Measurements from ENCODE around the gene STRA6.

The STRA6 gene

GRCh38 chr15:74173380-74174218 lies 29.0 kb downstream of the STRA6 start, which contains the start of gene ISLR:
Gene ISLR (plus strand): TSS chr15:74173710. CDS start chr15:74174859, 1,149 bp downstream.
- TF ChIP-seq CTCF (IDR thresholded peaks at IDR 0.05; ENCODE audit: control extremely low read depth, extremely low read depth, low read depth, missing control alignments) = no peak
- POLR2A ChIA-PET = no interaction called here
- no peak for DNase-seq (ENCODE audit: extremely low spot score)
- CTCF ChIA-PET = interaction anchor here (1.3 kb wide), 1 partner anchor 137 kb away, joined by 3 read pairs; no protein-coding TSS in a partner anchor

GRCh38 chr15:74172701-74173379 lies 29.7 kb downstream of the STRA6 start:
- no peak for DNase-seq (ENCODE audit: extremely low spot score)
- POLR2A ChIA-PET = no interaction called here
- no peak for TF ChIP-seq CTCF (IDR thresholded peaks at IDR 0.05; ENCODE audit: control extremely low read depth, extremely low read depth, low read depth, missing control alignments)
- CTCF ChIA-PET = interaction anchor here (1.4 to 1.5 kb wide), 2 partner anchors 18 to 45 kb away, joined by 3 read pairs; no protein-coding TSS in a partner anchor

GRCh38 chr15:74171965-74172541 lies 30.5 kb downstream of the STRA6 start:
- ChIA-PET POLR2A (no interaction called here), CTCF (interaction anchor here (1.0 to 1.5 kb wide), 3 partner anchors 13 to 44 kb away, joined by 3 to 4 read pairs (median 3); no protein-coding TSS in a partner anchor)
- no peak for DNase-seq (ENCODE audit: extremely low spot score)
- no peak for TF ChIP-seq CTCF (IDR thresholded peaks at IDR 0.05; ENCODE audit: control extremely low read depth, extremely low read depth, low read depth, missing control alignments)

- no peak for DNase-seq (ENCODE audit: extremely low spot score)
- TF ChIP-seq CTCF (IDR thresholded peaks at IDR 0.05; ENCODE audit: control extremely low read depth, extremely low read depth, low read depth, missing control alignments) = no peak
- CTCF ChIA-PET = interaction anchor here (1.0 to 1.4 kb wide), 2 partner anchors 14 to 43 kb away, joined by 3 to 4 read pairs; no protein-coding TSS in a partner anchor
Measured at GRCh38 chr15:74170875-74171578, 31.6 kb downstream of the STRA6 start.

GRCh38 chr15:74170071-74170844 lies 32.3 kb downstream of the STRA6 start:
- TF ChIP-seq CTCF (IDR thresholded peaks at IDR 0.05; ENCODE audit: control extremely low read depth, extremely low read depth, low read depth, missing control alignments) = no peak
- POLR2A ChIA-PET = no interaction called here
- DNase-seq (ENCODE audit: extremely low spot score) = no peak
- CTCF ChIA-PET = no interaction called here

More at GRCh38 chr15:74170875-74171578, 31.6 kb downstream of the STRA6 start:
- POLR2A ChIA-PET = no interaction called here

All from GM10248 (cell line).